Stromal cell of bone marrow (primary cell): Measurements from ENCODE around the gene ING5.
"Not testable (repeated sequence)": the region's sequence is repeated elsewhere in the genome, so short reads cannot be mapped to it uniquely, and the experiment has no call there.

Source experiments
- DNase-seq: peaks from one replicate; pipeline ENCODE4 v3.0.0-alpha.2; 2012; ENCODE audit warnings: low read depth

ING5 gene

DNA sequence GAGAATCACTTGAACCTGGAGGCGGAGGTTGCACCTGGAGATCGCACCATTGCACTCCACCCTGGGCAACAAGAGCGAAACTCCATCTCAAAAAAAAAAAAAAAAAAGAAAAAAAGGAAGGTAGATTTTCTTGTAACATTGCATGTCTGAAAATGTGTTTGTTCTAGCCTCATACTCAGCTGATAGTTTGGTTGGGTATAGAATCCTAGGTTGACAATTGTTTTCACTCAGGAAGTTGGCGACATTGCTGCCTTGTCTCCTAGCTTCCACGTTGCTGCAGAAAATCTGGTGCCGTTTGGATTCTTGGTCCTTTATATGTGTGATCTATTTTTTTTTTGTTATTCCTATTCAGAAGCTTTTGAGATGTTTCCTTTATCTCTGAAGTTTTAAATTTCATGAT, 4.7 kb downstream of the ING5 start:
- DNase-seq: no peak

DNA sequence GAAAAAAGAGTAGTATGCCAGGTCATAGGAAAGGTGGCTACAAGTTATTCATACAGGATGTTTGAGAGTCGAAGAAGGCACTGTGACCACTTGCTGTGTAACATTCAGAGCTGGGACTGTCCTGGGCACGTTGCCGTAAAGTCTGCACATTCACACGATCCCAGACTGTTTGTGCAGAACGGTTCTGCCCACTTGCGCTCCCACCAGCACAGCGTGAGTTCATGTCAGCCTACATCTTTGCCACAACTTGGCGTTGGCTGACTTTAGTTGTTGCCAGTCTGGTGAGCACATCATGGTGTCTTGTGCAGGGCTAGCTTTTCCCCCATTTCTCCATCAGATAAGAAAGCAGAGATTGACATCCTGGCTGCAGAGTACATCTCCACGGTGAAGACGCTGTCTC, 7.0 kb downstream of the ING5 start:
- DNase-seq: no peak

DNA sequence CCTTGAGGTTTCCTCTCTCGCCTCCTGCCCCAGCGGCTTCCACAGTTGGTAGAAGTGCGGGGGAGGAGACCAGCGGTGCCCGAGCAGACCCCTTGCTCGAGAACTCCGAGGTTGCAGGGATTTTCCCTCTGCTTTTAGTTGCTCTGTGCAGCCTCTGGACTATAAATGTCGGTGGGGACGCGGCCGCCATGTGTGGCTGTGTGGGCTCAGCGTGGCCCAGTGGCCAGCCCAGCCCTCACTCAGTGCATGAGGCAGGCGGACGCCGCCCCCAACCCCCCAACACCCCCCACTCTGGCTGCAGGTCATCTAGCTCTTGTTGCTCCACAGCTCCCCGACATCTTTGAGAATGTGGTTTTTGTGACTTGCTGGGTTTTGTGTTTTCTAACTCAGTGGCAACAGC, 17.3 kb downstream of the ING5 start:
- no peak for DNase-seq

DNA sequence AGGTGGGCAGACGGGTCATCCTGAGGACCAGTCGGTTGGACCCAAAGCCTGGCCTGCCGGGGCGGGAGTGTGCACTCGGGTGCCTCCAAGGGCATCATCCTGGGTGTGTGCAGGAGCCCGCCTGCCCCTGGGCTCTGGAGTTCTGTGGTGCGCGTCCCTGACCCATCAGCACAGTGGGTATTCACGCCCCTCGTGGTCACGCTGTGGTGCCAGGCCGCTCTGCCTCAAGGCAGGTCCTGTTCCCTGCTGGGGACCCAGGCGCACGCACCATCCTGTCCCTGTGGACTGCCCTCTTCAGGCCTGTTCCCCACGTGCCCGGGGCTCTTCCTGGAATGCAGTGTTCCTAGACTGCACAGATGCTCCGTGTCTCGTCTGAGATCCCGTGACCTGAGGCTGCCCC, 18.3 kb downstream of the ING5 start:
- DNase-seq: no peak

DNA sequence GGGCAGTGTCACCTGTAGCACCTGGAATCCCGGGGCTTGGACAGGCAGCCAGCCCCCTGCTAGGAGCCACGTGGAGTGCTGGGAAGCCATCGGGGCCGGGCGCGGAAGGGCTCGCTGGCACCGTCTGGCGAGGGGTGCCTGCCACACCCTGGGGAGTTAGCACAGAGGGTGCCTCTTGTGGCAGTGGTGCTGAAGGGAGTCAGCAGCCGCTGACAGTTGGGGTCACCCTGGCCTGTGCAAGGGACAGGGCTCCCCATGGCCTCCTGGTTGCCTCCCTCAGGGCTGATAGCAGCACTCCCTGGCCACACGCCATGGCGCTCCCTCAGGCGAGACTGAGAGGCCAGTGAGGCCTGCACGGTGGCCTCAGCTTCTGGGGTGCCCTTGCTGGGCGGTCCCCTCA, 18.7 kb downstream of the ING5 start:
- no peak for DNase-seq

DNA sequence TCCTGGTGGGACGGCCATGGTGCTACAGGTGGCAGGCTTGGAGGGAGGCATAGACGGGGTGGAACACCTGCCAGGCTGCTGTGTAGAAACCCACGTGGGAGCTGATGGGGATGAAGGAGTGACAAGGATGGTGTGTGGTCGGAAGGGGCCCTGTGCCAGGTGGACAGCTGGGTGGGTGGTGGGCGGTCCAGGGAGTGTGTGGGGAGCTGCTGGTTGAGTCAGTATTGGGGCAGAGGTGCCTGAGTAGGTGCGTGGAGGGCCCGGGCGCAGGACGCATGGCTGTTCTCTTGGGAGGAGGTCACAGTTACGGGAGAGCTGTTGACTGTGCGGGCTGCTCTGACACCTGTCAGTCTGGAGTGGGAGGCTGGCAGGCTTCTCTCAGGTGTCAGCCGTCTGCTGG, 20.0 kb downstream of the ING5 start:
- no peak for DNase-seq

DNA sequence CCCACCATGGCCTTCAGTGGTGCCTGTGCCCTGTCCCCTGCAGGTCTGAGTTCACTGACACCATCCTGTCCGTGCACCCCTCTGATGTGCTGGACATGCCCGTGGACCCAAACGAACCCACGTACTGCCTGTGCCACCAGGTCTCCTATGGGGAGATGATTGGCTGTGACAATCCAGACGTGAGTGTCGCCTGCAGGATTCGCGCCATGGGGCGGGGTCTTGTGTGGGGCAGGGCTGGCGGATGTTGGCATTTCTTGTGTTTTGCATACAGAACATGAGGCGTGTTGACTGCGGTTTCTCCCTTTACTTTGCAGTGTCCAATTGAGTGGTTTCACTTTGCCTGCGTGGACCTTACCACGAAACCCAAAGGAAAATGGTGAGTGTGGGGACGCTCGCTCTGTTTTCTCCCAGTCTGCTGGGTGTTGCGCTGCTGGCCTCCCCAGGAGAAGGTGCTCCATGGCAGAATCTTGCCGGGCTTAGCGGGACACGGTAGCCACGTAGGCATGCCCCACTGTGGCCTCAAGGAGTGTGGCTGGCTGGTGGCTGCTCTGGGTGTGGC, 21.1 kb downstream of the ING5 start:
- no peak for DNase-seq

DNA sequence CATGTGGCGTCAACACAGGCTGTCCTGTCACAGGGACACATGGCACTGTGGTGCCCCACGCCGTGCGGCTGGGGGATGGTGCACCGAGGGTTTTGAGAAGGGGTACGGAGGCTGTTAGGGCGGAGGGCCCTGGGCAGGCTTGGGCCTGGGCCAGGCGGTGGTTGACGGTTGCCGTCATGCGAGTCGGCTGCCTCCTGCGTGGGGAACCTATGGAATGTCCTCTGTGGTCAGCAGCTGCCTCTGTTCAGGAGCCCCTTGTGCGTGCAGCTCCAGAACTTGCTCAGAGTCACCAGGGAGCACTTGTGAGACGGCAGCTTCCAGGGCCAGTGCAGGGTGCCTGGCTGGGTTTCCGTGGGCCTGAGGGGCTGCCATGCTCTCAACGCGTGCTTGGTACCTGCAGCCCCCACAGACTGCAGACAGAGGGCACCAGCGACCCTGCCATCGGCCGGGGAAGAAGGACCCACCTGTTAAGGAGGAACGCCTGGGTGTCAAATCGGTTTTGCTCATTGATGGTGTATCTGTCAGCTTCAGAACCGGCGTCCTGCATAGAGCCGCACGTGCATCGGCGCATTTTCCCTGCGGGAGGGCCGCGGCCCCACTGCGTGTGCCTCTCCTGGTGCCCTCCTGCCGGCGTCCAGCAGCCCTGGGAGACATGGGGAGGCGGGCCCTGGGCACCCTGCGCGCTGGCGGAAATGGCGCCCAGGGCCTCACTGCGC, 22.6 kb downstream of the ING5 start:
- DNase-seq: no peak

DNA sequence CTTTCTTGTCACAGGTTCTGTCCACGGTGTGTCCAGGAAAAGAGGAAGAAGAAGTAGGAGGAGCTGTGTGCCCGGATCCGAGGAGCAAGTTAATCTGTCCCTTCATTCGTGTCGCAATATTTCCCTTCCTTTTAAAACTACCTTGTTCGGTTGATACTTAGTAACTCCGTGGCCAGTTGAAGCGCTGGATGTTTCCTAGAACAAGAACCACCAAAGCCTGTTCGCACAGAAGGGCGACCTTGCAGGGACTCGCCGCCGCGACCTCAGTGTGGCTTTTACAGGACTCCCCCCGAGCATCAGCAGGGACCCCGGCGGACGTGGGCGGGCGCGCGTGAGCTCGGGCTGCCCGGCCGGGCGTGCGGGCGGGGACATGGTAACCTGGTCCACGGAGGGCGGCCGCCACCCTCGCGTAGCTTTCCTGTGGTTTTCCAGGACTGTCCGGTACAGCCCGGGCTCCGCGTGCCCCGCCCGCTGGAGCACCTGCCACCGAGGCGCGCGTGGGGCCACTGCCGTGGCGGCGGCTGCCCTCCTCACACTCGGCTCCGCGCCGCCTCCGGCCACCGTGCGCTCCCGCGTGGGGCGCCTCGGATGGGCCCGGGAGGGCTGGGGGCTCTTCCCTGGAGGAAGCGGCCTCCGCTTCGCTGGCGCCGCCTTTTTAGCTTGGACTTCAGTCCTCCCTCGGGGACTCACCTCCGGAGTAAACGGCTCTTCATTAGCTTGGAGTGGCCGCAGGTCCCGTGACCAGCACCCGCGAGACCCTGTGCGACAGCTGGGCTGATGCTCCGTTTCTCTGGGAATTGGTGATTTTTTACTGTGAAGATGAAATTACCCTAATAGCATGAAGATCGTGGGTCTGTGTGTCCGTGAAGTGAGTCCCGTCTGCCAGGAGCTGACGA, 23.4 kb downstream of the ING5 start:
- no peak for DNase-seq

DNA sequence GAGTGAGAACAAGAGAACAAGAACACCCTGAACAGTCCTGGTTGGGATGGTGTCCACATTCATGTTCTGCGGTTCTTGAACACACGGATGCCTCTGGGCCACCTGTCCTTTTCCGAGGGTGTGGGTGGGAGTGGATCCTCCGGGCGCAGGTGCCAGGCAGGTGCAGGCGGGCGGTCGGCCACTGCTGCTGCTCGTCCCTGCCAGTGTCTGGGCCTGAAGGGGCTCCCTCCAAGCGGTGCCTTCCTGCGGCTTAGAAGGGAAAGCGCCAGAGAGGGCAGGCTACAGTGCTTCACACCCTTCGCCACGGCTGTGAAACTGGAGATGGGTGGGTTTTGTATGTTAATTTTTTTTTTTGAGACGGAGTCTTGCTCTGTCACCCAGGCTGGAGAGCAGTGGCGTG, 24.6 kb downstream of the ING5 start:
- no peak for DNase-seq

DNA sequence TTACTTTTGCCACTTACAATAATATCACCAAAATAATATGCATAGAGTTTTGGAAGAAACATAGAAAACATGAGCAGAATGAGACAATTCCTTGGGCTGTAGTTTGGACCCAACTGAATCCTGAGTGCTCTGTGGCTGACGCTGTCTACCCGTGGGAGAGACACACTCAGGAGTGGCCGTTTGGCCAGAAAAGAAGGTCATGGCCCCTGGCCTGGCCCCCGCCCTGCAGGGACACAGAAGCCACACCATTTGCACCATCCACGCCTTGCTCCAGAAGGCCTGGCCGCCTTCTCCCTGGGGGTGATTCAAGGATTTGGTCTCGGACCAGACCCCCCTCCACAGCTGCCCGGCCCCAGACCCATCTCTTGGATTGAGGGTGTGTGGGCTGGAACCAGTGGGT, 26.2 kb downstream of the ING5 start:
- no peak for DNase-seq

DNA sequence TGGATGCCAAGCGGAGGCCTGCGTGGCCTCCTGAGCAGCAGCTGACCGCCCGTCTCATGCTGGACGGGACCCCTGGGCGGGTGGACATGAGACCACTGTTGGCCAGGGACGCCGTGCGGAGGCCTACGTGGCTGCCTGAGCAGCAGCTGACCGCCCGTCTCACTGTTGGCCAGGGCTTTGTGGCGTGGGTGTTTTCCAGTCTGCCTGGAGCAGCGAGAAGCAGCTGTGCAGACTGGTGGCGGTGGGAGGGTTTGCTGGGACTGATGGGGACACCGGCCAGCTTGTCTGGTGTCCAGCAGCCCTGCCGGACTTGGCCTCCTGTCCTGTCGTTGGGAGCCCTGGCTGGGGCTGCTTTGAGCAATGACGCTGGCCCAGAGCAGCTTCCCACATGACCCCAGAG, 26.8 kb downstream of the ING5 start:
- DNase-seq: no peak

DNA sequence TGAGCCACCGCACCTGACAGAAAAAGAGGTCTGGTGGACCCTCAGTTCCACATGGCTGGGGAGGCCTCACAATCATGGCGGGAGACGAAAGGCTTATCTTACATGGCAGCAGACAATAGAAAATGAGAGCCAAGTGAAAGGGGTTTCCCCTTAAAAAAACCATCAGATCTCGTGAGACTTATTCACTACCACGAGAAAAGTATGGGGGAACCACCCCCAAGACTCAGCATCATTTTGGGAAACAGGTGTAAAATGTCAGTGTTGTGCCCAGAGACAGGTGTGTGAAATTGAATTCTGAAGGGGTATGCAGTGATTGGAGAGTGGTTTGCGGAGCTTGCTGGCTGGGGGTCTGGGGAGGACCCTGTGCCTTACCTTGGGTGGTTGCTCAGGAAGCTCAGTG, 28.0 kb downstream of the ING5 start:
- DNase-seq: no peak

DNA sequence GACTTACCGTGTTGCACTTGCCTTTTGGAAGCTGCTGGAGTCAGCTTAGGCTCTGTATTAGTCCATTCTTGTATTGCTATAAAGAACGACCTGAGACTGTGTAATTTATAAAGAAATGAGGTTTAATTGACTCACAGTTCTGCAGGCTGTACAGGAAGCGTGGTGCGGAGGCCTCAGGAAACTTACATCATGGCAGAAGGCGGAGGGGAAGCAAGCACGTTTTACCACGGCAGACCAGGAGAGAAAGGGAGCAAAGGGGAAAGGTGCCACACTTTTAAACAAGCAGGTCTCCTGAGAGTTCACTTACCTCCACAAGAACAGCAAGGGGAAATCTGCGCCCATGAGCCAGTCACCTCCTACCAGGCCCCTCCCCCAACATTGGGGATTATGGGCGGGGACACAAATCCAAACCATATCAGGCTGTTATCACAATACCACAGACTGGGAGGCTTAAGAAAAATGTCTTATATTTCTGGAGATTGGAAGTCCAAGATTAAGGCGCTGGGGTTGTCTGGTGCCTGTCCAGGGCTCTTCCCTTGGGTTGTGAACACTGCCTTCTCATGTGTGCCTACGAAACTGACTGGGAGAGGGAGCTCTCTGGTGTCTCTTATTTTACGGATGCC, 28.9 kb downstream of the ING5 start:
- no peak for DNase-seq

DNA sequence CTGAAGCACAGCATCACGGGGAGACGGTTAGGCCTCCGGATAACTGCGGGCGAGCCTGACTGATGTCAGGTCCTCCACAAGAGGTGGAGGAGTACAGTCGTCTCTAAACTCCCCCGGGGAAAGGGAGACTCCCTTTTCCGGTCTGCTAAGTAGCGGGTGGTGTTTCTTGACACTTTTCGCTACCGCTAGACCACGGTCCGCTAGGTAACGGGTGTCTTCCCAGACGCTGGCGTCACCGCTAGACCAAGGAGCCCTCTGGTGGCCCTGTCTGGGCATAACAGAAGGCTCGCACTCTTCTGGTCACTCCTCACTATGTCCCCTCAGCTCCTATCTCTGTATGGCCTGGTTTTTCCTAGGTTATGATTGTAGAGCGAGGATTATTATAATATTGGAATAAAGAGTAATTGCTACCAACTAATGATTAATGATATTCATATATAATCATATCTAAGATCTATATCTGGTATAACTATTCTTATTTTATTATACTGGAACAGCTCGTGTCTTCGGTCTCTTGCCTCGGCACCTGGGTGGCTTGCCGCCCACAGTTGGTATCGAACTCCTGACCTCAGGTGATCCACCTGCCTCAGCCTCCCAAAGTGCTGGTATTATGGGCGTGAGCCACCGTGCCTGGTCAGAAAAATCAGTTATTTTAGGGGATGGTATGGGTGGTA, 30.8 kb downstream of the ING5 start:
- not testable (repeated sequence) for DNase-seq

DNA sequence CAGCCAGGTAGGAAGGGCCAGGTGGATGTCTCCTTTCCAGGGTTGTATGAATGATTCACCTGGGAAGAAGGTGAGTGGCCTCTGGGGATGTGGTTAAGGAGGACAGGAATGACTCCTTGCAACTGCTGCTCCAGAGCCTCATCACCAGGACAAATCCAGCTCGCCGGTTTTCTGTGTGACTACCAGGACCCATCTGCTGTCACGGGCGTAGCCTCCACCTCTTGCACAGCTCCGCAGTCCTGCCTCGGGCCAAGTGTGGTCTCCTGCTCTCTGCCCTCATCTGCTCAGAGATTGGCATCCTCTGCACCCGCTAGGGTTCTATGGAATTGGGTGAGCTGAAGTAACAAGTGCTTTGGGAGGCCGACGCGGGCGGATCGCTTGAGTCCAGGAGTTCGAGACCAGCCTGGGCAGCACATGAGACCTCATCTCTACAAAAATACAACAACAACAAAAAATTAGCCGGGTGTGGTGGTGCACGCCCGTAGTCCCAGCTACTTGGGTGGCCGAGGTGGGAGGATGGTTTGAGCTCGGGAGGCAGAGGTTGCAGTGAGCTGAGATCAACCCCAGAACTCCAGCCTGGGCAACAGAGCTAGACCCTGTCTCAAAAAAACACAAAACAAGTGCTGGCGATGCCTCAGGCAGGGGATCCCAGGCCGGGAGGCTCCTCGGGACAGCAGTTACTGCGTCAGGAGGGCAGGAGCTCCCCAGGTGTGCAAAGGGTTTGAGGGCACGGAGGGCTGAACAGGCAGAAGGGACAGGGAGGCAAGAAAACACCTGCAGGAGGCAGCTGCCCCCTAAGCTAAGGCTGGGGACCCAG, 31.8 kb downstream of the ING5 start:
- no peak for DNase-seq

DNA sequence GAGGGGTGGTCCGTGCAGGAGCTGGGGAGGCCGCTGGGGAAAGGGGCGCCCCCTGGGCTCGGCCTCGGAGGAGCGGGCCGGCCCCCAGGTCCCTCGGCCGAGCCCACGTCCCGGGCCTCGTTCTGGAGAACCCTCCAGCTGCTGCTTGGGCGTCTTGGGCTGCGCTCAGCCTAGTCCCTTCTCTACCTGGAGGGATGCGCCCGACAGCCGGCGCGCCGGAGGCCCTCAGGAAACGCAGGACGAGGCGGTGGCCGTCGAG, 32.3 kb downstream of the ING5 start:
- no peak for DNase-seq

DNA sequence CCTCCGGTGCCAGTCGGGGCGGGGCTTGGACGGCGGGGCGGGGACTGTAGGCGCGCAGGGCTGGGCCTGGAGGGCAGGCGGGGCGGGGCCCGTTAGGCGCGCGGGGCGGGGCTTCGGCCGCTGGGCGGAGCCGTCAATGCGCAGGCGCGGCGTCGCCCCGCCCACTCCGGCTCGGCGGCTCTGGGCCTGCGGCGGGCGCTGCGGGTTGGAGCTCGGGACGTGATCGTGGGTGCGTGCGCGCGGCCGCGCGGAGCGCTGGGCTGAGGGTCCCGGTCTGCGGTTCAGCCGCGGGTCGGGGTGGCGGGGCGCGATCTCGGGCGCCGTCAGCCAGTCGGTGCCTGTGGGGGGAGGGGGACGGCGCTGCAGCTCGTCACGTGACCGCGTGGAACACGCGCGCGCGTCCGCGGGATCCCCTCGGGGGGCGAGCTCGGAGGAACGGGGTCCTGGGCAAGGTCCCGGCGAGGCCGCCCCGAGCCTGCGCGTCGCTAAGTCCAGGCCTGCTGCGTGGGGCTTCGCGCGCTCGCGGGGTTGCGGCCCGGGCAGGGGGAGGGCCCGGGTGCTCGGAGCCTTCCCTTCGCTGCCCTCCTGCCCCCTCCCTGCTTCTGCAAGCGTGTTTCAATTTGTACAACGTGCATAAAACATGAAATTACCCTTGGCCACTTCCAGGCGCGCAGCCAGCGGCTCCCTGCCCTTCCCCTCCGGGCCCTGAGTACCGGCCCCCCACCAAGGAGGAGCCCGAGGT, 32.8 kb downstream of the ING5 start, which contains the start of gene D2HGDH:
D2HGDH (plus strand) TSS at position 164 of the 742 bp plus-strand sequence. CDS start 595 bp downstream, outside the sequence.
- DNase-seq: peak; percentile 66

DNA sequence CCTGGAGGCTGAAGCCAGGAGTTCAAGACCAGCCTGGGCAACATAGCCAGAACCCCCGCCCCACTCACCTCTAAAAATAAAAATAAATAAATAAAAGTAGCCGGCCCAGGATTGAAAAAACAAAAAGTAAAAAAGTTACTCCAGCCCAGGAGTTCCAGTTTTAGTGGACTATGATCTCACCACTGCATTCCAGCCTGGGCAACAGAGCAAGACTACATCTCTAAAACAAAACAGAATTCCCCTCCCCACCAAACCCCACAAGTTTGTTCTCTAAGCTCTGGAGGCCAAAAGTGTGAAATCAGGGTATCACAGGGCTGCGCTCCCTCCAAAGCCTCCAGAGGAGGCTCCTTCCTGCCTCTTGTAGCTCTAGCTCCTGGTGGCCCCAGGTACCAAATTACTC, 34.3 kb downstream of the ING5 start:
- DNase-seq: no peak

DNA sequence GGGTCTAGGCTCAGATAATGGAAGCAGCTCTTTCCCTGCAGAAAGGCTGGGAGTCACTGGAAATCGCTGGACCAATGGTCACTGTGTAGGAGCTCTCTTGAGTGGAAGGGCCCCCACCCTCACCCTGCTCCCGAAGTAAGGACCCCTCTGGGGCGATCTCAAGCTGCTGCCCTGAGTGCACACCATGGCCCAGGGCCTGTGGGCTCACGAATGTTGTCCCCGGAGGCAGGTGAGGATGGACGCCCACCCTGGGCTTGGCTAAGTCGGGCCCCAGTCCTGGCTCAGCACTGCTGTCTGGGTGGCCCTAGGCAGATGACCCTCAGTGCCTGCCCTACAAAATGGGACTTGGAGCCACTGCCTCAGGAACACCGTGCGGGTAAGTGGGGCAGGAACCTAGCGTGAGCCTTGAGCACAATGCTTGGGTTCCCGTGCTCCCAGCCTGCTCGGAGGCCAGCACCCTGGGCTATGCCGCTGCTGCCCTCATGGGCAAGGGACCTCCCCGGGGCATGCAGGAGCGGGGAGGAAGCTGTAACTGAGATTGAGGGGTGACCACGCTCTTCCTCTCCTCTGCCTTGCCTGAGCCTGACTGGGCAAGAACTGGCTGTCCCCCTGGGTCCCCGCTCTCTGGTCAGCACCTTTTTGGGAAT, 36.3 kb downstream of the ING5 start:
- no peak for DNase-seq
